GM19043 (cell line): ENCODE results near the gene TSPAN1.
"Not testable (repeated sequence)": the region's sequence is repeated elsewhere in the genome, so short reads cannot be mapped to it uniquely, and the experiment has no call there.

Experiments used
- ATAC-seq: cut with Tn5 transposase; IDR thresholded peaks from one replicate; pipeline ENCODE4 v1.9.1; 2021; ENCODE audit warnings: low read depth; ENCODE audit not compliant: unreplicated experiment

TSPAN1 gene

DNA sequence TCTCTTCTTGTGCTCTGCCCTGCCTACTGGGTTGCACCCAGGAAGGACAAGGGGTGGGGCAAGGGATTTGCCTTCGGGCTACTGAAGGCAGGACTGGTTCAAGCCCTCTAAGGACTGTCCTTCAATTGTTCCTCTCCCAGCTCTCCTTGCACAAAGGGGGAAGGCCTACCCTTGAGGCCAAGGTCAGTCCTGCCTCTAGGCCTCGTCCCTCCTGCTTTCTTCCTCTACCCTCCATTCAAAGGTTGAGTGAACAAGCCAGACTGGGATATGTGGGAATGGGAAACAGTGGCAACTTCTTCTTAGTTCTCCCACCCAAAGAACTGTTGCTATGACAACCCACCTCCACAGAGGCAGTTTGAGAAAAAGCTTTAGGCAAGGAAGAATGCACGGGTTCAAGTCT is 30.9 kb downstream of the TSPAN1 start:
- no peak for ATAC-seq

DNA sequence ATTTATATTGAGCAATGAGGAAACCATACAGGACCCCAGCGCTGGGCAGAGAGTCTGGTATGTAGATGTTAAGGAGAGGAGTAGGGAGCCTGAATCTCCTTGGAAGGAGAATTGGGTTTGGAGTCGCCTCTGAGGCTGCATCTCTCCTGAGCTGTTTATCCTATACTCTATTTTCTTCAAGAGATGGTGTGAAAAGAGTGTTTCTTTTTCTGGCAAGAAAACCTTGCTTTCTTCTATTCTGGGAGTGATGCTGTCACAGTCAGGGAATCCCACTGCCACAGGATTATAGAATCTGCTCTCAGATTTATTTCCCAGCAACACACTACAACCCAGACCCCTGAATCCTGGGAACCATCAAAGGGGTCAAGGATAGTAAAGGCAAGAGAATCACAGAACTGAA is 31.5 kb downstream of the TSPAN1 start:
- ATAC-seq, result no peak

DNA sequence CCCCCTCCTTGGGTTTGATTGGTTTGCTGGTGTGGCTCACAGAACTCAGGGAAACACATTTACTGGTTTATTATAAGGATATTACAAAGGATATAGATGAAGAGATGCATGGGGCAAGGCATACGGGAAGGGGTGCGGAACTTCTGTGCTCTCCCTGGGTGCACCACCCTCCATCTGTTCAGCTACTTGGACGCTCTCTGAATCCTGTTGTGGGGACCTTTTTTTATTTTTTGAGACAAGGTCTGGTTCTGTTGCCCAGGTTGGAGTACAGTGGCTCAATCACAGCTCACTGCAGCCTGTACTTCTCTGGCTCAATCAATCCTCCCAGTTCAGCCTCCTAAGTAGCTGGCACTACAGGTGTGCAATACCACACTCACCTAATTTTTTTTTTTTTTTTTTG is 35.7 kb downstream of the TSPAN1 start:
- no peak for ATAC-seq

DNA sequence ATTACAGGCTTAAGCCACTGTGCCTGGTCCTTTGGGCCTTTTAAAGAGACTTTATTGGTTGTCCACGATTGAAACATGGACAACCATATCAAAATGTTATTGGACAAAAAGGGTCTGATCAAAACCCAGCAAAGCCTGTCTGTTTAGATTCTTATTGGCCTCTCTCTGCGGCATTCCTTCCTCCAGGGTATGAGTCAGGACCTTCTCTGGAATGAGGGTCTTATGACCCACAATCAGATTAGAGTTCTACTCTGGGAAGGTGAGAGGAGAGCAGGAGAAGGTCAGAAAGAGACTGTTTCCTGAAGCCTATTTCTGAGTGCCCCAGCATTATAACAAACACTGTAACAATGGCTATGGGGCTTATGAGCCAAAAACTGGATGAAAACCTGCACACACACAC is 36.2 kb downstream of the TSPAN1 start:
- ATAC-seq, result no peak

DNA sequence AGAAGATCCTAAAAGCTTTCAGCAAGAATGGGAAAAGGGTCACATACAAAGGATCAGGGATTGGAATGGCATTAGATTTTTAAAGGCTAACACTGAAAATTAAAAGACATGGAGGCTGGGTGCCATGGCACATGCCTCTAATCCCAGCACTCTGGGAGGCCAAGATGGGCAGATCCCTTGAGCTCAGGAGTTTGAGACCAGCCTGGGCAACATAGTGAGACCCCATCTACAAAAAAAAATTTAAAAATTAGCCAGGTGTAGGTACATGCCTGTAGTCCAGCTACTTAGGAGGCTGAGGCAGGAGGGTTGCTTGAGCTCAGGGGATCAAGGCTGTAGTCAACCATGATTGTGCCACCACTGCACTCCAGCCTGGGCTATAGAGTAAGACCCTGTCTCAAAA is 40.6 kb downstream of the TSPAN1 start:
- ATAC-seq, result no peak

DNA sequence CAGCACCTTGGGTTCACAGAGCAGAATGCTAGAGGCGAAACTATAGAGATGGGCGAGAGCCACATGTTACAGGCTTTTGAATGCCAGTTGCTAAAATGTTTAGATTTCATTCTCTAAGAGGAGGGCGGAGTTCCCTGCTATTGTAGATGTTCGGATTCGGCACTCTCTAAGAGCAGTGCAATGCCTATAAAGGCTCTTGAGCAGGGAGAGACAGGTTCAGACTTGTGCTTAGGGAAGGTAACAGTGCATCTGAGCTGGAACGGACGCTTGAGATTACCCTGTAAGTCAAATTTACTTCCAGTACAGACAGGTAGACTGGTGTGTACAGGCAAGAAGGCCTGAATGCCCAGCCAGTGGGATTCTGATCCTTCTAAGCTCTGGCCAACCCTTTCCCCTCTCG is 43.6 kb downstream of the TSPAN1 start:
- no peak for ATAC-seq

DNA sequence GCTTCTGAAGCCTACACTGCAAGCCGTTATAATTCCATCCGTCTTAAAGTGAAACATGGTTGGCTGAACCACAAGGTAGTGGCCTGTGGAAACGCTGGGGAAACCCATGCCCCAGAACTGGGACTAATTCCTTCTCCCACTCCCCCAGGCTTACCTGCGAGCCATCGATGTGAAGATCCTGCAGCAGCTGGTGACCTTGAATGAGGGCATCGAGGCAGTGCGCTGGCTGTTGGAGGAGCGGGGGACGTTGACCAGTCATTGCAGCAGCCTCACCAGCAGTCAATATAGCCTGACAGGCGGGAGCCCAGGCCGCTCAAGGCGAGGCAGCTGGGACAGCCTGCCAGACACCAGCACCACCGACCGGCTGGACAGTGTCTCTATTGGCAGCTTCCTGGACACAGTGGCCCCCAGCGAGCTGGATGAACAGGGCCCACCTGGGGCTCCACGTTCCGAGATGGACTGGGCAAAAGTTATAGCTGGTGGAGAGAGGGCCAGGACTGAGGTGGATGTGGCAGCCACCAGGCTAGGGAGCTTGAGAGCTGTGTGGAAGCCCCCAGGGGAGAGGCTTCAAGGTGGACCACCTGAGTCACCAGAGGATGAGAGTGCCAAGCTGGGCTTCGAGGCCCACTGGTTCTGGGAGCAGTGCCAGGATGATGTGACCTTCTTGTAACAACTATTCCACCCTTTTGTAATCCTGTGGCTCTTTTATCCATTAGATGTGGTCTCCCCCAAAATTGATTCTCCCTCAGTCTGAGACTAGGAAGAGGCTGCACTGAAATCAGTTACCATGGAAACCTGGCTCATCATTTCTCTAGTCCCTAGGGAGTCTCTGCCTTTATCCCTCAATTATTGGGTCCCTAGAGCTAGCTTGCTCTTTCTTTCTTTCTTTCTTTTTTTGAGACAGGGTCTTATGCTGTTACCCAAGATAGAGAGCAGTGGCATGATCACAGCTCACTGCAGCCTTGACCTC is 44.9 kb downstream of the TSPAN1 start:
- ATAC-seq, result no peak

DNA sequence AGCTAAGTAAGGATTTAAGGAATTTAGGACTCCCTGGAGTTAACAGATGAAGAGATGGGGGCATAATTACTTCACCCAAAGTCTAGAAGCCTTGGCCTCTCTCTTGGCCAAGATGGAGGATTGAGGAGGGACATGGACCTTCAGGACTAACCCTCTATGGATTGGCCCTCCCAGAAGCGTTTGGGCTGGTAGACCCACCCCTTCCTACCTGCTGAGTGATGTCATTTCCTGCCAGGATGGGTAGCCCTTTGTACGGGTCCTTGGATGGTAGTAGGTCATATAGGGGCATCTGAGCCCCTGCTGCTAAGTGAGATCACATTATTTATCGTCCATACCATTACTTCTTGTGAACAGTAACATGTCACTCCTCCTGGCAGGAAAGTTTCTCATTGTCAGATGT is 45.9 kb downstream of the TSPAN1 start:
- no peak for ATAC-seq

DNA sequence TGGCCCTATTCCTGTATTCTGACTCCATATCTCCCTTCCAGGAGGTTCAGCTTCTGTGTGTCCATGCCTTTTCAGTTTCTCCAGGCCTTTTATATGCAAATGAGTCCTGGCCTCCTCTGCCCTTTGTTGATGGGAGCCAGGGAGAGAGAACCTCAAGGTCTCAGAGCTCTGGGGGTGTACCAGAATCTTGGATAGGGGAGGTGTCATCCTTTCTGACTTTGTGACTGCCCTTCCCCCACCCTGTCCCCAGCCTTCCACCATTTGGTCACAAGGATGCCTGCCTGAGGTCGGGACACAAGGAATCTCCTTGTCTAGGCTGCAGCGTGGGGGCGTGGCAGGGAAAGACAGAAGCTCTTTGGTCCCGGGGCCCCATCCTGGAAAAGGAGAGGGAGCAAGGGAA is 46.9 kb downstream of the TSPAN1 start:
- ATAC-seq, result no peak

DNA sequence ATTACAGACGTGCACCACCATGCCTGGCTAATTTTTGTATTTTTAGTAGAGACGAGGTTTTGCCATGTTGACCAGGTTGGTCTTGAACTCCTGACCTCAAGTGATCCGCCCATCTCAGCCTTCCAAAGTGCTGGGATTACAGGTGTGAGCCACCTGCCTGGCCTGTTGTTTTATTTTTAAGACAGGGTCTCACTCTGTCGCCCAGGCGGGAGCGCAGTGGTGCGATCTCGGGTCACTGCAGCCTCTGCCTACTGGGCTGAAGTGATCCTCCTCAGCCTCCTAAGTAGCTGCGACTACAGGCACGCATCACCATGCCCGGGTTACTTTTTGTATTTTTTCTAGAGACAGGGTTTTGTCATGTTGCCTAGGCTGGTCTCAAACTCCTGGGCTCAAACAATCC is 48.2 kb downstream of the TSPAN1 start:
- ATAC-seq, result not testable (repeated sequence)

DNA sequence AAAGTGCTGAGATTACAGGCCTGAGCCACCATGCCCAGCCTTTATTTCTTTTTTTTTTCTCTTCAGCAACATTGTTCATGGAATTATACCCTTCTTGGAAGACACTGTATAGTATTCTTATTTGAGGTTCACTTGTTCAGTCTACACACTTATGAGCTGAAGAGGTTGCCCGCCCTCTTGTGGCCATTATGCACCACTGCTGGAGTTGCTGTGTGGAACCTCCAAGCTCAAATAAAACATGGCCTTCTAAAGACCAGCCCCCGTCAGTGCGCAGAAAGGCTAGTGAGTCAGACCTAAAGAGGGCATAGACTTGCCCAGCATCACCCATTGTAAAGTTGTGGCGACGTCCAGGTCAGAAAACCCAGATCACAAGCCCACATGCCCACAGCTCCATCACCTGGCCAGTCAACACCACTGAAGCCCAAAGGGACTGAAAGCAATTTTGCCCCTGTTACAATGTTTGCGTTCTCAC is 48.6 kb downstream of the TSPAN1 start:
- peak; percentile 86 for ATAC-seq

DNA sequence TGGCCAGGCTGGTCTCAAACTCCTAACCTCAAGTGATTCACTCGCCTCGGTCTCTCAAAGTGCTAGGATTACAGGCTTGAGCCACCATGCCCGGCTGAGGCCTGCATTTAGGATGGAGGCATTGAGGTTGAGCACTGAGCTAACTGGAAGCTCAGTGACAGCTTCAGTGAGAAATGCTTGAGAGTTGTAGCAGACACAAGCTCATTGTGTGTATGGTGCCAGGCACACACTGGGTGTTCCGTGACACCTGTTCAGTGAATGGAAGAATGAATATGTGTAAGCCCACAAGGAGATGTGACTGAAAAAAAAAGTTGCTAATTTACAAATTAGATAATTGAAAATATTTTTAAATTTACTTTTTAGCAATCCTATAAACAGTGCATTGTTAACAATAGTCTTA is 50.1 kb downstream of the TSPAN1 start:
- no peak for ATAC-seq

DNA sequence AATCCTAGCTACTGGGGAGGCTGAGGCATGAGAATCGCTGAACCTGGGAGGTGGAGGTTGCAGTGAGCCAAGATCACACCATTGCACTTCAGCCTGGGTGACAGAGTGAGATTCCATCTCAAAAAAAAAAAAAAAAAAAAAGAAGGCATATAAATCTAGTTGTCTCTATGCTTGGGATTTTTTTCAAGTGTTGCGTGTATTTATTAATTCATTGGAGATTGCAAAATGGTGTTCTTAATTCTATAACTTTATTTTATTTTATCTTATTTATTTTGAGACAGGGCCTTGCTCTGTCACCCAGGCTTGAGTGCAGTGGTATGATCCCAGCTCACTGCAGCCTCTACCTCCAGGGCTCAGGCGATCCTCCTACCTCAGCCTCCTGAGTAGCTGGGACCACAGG is 56.3 kb downstream of the TSPAN1 start:
- not testable (repeated sequence) for ATAC-seq
